ENCODE results near the gene P2RX3. TPM values are rescaled to one million over a fixed set of nuclear protein-coding genes. Genes with fewer than 3 reads are reported as not detected.

P2RX3 gene
- total RNA-seq, 1 donor from 2014 or later = not detected

DNA sequence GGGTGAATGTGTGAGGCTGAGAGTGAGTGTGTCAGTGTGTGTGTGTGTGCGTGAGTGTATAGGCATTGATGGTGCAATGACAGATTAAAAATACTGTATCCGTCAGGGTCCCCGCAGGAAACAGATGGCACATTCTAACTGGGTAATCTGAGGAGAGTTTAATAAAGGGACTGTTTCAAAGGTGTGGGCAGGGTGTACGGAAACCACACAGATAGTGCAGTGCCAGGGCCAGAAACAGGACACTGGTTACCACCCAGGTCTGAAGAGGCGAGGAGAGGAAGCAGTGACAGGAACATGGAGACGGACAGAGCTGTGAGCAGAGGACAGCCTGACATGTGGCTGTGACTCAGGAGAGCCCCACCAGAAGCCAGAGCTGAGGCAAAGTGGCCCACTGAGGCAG lies 16.5 kb downstream of the P2RX3 start:
- Histone ChIP-seq H3K4me2 (ENCODE audit: low read length) (no peak overlapping the region), H3K4me1 (ENCODE audit: insufficient read depth, low read length) (no peaks in the 10 kb centered on the region), H3K27ac (ENCODE audit: low read depth, low read length) (no peak overlapping the region), H3K27me3 (ENCODE audit: insufficient read depth, low read length) (peaks cover 12% of the 10 kb centered on the region), H2AFZ (ENCODE audit: low read depth, low read length) (no peak overlapping the region), H3K4me3 (ENCODE audit: insufficient read depth, low read depth, low read length) (no peak overlapping the region), H3K9ac (ENCODE audit: low read length) (no peak overlapping the region), H3K79me2 (ENCODE audit: insufficient read depth, low read length) (no peaks in the 10 kb centered on the region), H3K9me3 (ENCODE audit: insufficient read depth, low read depth, low read length) (peaks cover 10% of the 10 kb centered on the region), H3K36me3 (ENCODE audit: insufficient read depth, low read length) (no peaks in the 10 kb centered on the region), H4K20me1 (ENCODE audit: insufficient read depth, low read length) (no peaks in the 10 kb centered on the region)
- DNase-seq (ENCODE audit: low read depth) (no peak), FAIRE-seq (no peak)
- Mint-ChIP-seq H3K9me3 (ENCODE audit: unreplicated experiment) (peaks cover 3% of the 10 kb centered on the region), H3K27me3 (ENCODE audit: low read depth, unreplicated experiment) (peaks cover 19% of the 10 kb centered on the region), H3K36me3 (ENCODE audit: low read depth, unreplicated experiment) (no peaks in the 10 kb centered on the region), H3K4me1 (ENCODE audit: low read depth, unreplicated experiment) (no peaks in the 10 kb centered on the region), H3K27ac (ENCODE audit: unreplicated experiment) (no peak overlapping the region), H3K4me3 (ENCODE audit: unreplicated experiment) (peak overlapping the region; percentile 34)
- no peak for TF ChIP-seq EZH2 (IDR thresholded peaks at IDR 0.05; ENCODE audit: insufficient read depth, low read length)
- TF ChIP-seq, protein P1, sequence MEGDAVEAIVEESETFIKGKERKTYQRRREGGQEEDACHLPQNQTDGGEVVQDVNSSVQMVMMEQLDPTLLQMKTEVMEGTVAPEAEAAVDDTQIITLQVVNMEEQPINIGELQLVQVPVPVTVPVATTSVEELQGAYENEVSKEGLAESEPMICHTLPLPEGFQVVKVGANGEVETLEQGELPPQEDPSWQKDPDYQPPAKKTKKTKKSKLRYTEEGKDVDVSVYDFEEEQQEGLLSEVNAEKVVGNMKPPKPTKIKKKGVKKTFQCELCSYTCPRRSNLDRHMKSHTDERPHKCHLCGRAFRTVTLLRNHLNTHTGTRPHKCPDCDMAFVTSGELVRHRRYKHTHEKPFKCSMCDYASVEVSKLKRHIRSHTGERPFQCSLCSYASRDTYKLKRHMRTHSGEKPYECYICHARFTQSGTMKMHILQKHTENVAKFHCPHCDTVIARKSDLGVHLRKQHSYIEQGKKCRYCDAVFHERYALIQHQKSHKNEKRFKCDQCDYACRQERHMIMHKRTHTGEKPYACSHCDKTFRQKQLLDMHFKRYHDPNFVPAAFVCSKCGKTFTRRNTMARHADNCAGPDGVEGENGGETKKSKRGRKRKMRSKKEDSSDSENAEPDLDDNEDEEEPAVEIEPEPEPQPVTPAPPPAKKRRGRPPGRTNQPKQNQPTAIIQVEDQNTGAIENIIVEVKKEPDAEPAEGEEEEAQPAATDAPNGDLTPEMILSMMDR (IDR thresholded peaks at IDR 0.05; ENCODE audit: insufficient read depth, low read depth, low read length) = no peak

DNA sequence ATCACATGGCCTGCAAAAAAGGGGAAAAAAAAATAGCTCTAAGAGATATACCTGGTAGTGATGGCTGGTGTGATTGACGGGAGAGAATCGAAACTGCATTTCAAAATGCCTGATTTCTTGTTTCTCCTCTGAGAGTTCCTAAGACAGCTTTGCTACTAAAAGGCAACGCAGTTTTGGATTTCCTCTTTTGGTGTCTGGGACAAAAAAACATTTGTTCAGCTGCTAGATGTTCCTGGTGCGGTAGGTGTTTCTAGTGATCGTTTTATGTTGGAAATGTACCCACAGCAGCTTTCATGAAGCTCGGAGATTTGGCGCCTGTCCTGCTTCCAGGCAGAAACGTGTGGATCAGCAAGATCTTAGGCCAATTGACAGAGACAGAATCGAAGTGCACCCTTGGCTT lies 18.1 kb downstream of the P2RX3 start:
- Histone ChIP-seq H3K79me2 (ENCODE audit: insufficient read depth, low read length) (no peaks in the 10 kb centered on the region), H4K20me1 (ENCODE audit: insufficient read depth, low read length) (no peaks in the 10 kb centered on the region), H2AFZ (ENCODE audit: low read depth, low read length) (no peak overlapping the region), H3K4me3 (ENCODE audit: insufficient read depth, low read depth, low read length) (no peak overlapping the region), H3K4me2 (ENCODE audit: low read length) (no peak overlapping the region), H3K9ac (ENCODE audit: low read length) (no peak overlapping the region), H3K4me1 (ENCODE audit: insufficient read depth, low read length) (no peaks in the 10 kb centered on the region), H3K36me3 (ENCODE audit: insufficient read depth, low read length) (no peaks in the 10 kb centered on the region), H3K27me3 (ENCODE audit: insufficient read depth, low read length) (peaks cover 14% of the 10 kb centered on the region), H3K27ac (ENCODE audit: low read depth, low read length) (no peak overlapping the region), H3K9me3 (ENCODE audit: insufficient read depth, low read depth, low read length) (peaks cover 4% of the 10 kb centered on the region)
- Mint-ChIP-seq H3K9me3 (ENCODE audit: unreplicated experiment) (peaks cover 2% of the 10 kb centered on the region), H3K4me3 (ENCODE audit: unreplicated experiment) (no peak overlapping the region), H3K36me3 (ENCODE audit: low read depth, unreplicated experiment) (peaks cover under 1% of the 10 kb centered on the region), H3K27me3 (ENCODE audit: low read depth, unreplicated experiment) (peaks cover 26% of the 10 kb centered on the region), H3K27ac (ENCODE audit: unreplicated experiment) (no peak overlapping the region), H3K4me1 (ENCODE audit: low read depth, unreplicated experiment) (no peaks in the 10 kb centered on the region)
- FAIRE-seq = no peak
- no peak for TF ChIP-seq EZH2 (IDR thresholded peaks at IDR 0.05; ENCODE audit: insufficient read depth, low read length)
- TF ChIP-seq, protein P1 (IDR thresholded peaks at IDR 0.05; ENCODE audit: insufficient read depth, low read depth, low read length) = no peak
- DNase-seq (ENCODE audit: low read depth) = no peak

DNA sequence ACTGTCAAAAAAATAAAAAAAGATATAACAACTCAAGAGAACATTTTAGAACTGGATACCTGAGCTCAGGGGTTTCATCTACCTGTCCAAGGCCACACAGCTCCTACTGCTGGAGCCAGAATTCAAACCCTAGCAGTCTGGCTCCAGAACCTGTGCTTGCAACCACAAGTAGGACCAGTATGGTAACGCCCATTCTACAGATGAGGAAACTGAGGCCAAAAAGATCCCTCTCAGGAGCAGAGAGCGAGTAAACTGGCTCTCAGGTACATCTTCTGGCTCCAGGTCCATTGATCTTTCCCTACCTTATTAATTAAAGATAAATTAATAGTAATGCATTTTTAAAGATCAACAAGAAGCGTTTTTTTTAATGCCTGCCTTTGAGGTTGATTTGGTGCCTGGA lies 19.2 kb downstream of the P2RX3 start:
- no peak for TF ChIP-seq EZH2 (IDR thresholded peaks at IDR 0.05; ENCODE audit: insufficient read depth, low read length)
- TF ChIP-seq, protein P1 (IDR thresholded peaks at IDR 0.05; ENCODE audit: insufficient read depth, low read depth, low read length) = no peak
- no peaks in the 10 kb centered on the region for H4K20me1 ChIP-seq (ENCODE audit: insufficient read depth, low read length)
- peaks cover 4% of the 10 kb centered on the region for H3K9me3 Mint-ChIP-seq (ENCODE audit: unreplicated experiment)
- no peak overlapping the region for H3K27ac ChIP-seq (ENCODE audit: low read depth, low read length)
- H3K27me3 Mint-ChIP-seq (ENCODE audit: low read depth, unreplicated experiment) = peaks cover 30% of the 10 kb centered on the region
- H3K4me2 ChIP-seq (ENCODE audit: low read length) = no peak overlapping the region
- H3K36me3 Mint-ChIP-seq (ENCODE audit: low read depth, unreplicated experiment) = peaks cover 3% of the 10 kb centered on the region
- H3K79me2 ChIP-seq (ENCODE audit: insufficient read depth, low read length) = no peaks in the 10 kb centered on the region
- no peak overlapping the region for H3K4me3 ChIP-seq (ENCODE audit: insufficient read depth, low read depth, low read length)
- no peak overlapping the region for H3K27ac Mint-ChIP-seq (ENCODE audit: unreplicated experiment)
- no peak overlapping the region for H3K4me3 Mint-ChIP-seq (ENCODE audit: unreplicated experiment)
- H2AFZ ChIP-seq (ENCODE audit: low read depth, low read length) = no peak overlapping the region
- H3K9ac ChIP-seq (ENCODE audit: low read length) = no peak overlapping the region
- peaks cover 14% of the 10 kb centered on the region for H3K27me3 ChIP-seq (ENCODE audit: insufficient read depth, low read length)
- DNase-seq (ENCODE audit: low read depth) (no peak), FAIRE-seq (no peak)
- H3K4me1 ChIP-seq (ENCODE audit: insufficient read depth, low read length) = no peaks in the 10 kb centered on the region
- no peaks in the 10 kb centered on the region for H3K4me1 Mint-ChIP-seq (ENCODE audit: low read depth, unreplicated experiment)
- H3K36me3 ChIP-seq (ENCODE audit: insufficient read depth, low read length) = no peaks in the 10 kb centered on the region
- H3K9me3 ChIP-seq (ENCODE audit: insufficient read depth, low read depth, low read length) = no peaks in the 10 kb centered on the region

Measured in astrocyte (in vitro differentiated cells and primary cell).